Fibroblast of pulmonary artery (primary cell): ENCODE measurements around the gene TMIGD3.

Experiments
- DNase-seq: peaks from one replicate; pipeline ENCODE4 v3.0.0-alpha.2; 2010; ENCODE audit warnings: low read depth
- H3K4me3 ChIP-seq: replicated peaks from 2 replicates; pipeline ENCODE4 v1.5.1; 2011; ENCODE audit warnings: low read depth, mild to moderate bottlenecking, control low read depth, low read length, moderate library complexity
- CTCF ChIP-seq: IDR thresholded peaks from 2 replicates; pipeline ENCODE4 v1.5.1; 2011; ENCODE audit warnings: mild to moderate bottlenecking, control low read depth, low read length, inconsistent platforms; ENCODE audit errors: missing control alignments

Gene TMIGD3

GRCh38 chr1:111442457-111442856 lies 61.0 kb downstream of the TMIGD3 start:
- no peak overlapping the region for H3K4me3 ChIP-seq
- no peak for TF ChIP-seq CTCF
- no peak for DNase-seq

GRCh38 chr1:111441573-111442192 lies 61.8 kb downstream of the TMIGD3 start:
- DNase-seq, result peak; percentile 40
- peak; percentile 57 for TF ChIP-seq CTCF
- no peak overlapping the region for H3K4me3 ChIP-seq

GRCh38 chr1:111439461-111440351 lies 63.7 kb downstream of the TMIGD3 start:
- no peak for DNase-seq
- TF ChIP-seq CTCF, result no peak
- no peak overlapping the region for H3K4me3 ChIP-seq

- TF ChIP-seq CTCF, result no peak
- H3K4me3 ChIP-seq, result no peak overlapping the region
- no peak for DNase-seq
These were observed 66.7 kb downstream of the TMIGD3 start for GRCh38 chr1:111436726-111437125.
